Measurements from ENCODE around the gene STC2.
"Not testable (repeated sequence)": the region's sequence is repeated elsewhere in the genome, so short reads cannot be mapped to it uniquely, and the experiment has no call there.

STC2 gene

GRCh38 chr5:173293817-173294672, 34.2 kb downstream of the STC2 start:
- DNase-seq, result peak; percentile 58

GRCh38 chr5:173291722-173292658, 36.2 kb downstream of the STC2 start:
- no peak for DNase-seq

GRCh38 chr5:173290477-173291131, 37.6 kb downstream of the STC2 start:
- no peak for DNase-seq

GRCh38 chr5:173289372-173289771, 38.8 kb downstream of the STC2 start:
- DNase-seq, result no peak

- DNase-seq, result no peak
Measured at GRCh38 chr5:173288632-173289031, 39.6 kb downstream of the STC2 start.

- no peak for DNase-seq
Measured at GRCh38 chr5:173287086-173287485, 41.1 kb downstream of the STC2 start.

GRCh38 chr5:173284343-173284958, 43.8 kb downstream of the STC2 start:
- DNase-seq, result not testable (repeated sequence)

- DNase-seq, result peak; percentile 64
Measured at GRCh38 chr5:173283318-173284288, 44.6 kb downstream of the STC2 start.

- no peak for DNase-seq
Measured at GRCh38 chr5:173282916-173283315, 45.3 kb downstream of the STC2 start.

- no peak for DNase-seq
Measured at GRCh38 chr5:173281910-173282309, 46.3 kb downstream of the STC2 start.

GRCh38 chr5:173279166-173279565, 49.0 kb downstream of the STC2 start:
- no peak for DNase-seq

- DNase-seq, result no peak
Measured at GRCh38 chr5:173278641-173279040, 49.6 kb downstream of the STC2 start.

- DNase-seq, result no peak
Measured at GRCh38 chr5:173278172-173278571, 50.0 kb downstream of the STC2 start.

- no peak for DNase-seq
Measured at GRCh38 chr5:173274771-173275170, 53.4 kb downstream of the STC2 start.

GRCh38 chr5:173271419-173271818, 56.8 kb downstream of the STC2 start:
- no peak for DNase-seq

GRCh38 chr5:173268750-173269432, 59.3 kb downstream of the STC2 start:
- DNase-seq, result no peak

GRCh38 chr5:173265433-173265832, 62.8 kb downstream of the STC2 start:
- DNase-seq, result no peak
